Neural cell (in vitro differentiated cells): ENCODE measurements around the gene FKBP4. TPM values are rescaled to one million over a fixed set of nuclear protein-coding genes. Genes with fewer than 3 reads are reported as not detected.

Experiments
- H2AFZ ChIP-seq: fragments of 200-600, 300-800 bp; sonication (generic), shearing (Covaris generic); 2 replicates; pipeline ENCODE4 v1.6.0; 2014; ENCODE audit warnings: low read depth, mild to moderate bottlenecking, antibody characterized with exemption, low read length, moderate library complexity
- H3F3A ChIP-seq: fragments of 200-600 bp; shearing (Covaris generic); 2 replicates; pipeline ENCODE4 v1.6.1; 2016; ENCODE audit warnings: mild to moderate bottlenecking, moderate library complexity, mixed read lengths, antibody characterized with exemption, low read length; ENCODE audit not compliant: insufficient read depth, poor library complexity, severe bottlenecking
- H3K27ac ChIP-seq: fragments of 200-600, 300-800 bp; sonication (generic), shearing (Covaris generic); 2 replicates; pipeline ENCODE4 v1.5.1; 2014; ENCODE audit warnings: mild to moderate bottlenecking, low read length, moderate library complexity
- H3K27me3 ChIP-seq: fragments of 300-800, 200-600 bp; sonication (generic), shearing (Covaris generic); 2 replicates; pipeline ENCODE4 v1.6.0; 2014; ENCODE audit warnings: mild to moderate bottlenecking, low read depth, low read length, moderate library complexity; ENCODE audit not compliant: insufficient read depth
- H3K36me3 ChIP-seq: fragments of 300-800, 200-600 bp; sonication (generic), shearing (Covaris generic); 2 replicates; pipeline ENCODE4 v1.5.1; 2014; ENCODE audit warnings: mild to moderate bottlenecking, antibody characterized with exemption, low read length, moderate library complexity; ENCODE audit not compliant: insufficient read depth
- H3K4me2 ChIP-seq: fragments of 300-800, 200-600 bp; sonication (generic), shearing (Covaris generic); 2 replicates; pipeline ENCODE4 v1.6.0; 2014; ENCODE audit warnings: mild to moderate bottlenecking, low read length
- H3K4me3 ChIP-seq: fragments of 300-800, 200-600 bp; sonication (generic), shearing (Covaris generic); 2 replicates; pipeline ENCODE4 v1.5.1; 2014; ENCODE audit warnings: mild to moderate bottlenecking, low read length, moderate library complexity
- H3K79me2 ChIP-seq: fragments of 200-600 bp; shearing (Covaris generic); replicated peaks from 2 replicates; pipeline ENCODE4 v1.6.0; 2014; ENCODE audit warnings: mild to moderate bottlenecking, low read length, moderate library complexity; ENCODE audit not compliant: insufficient read depth
- H3K9ac ChIP-seq: fragments of 300-800, 200-600 bp; sonication (generic), shearing (Covaris generic); 2 replicates; pipeline ENCODE4 v1.6.1; 2016; ENCODE audit warnings: mild to moderate bottlenecking, low read length, mixed read lengths
- H3K9me2 ChIP-seq: fragments of 200-600 bp; shearing (Covaris generic); 2 replicates; pipeline ENCODE4 v1.6.1; 2016; ENCODE audit warnings: mild to moderate bottlenecking, low read length, mixed read lengths; ENCODE audit not compliant: insufficient read depth
- H3K9me3 ChIP-seq: fragments of 200-600, 300-800 bp; sonication (generic), shearing (Covaris generic); 2 replicates; pipeline ENCODE4 v1.6.1; 2016; ENCODE audit warnings: mild to moderate bottlenecking, mixed run types, low read length, moderate library complexity, mixed read lengths
- H4K20me1 ChIP-seq: fragments of 200-600 bp; shearing (Covaris generic); 2 replicates; pipeline ENCODE4 v1.6.1; 2016; ENCODE audit warnings: mild to moderate bottlenecking, mixed run types; ENCODE audit not compliant: insufficient read depth
- CTCF ChIP-seq: fragments of 450-650 bp; IDR thresholded peaks from 2 replicates; pipeline ENCODE4 v1.5.1; 2014; ENCODE audit warnings: antibody characterized with exemption, mild to moderate bottlenecking, moderate library complexity; ENCODE audit not compliant: poor library complexity, severe bottlenecking
- EP300 ChIP-seq: fragments of 450-650 bp; conservative IDR thresholded peaks from 2 replicates; pipeline ENCODE4 v1.6.1; 2014; ENCODE audit warnings: antibody characterized with exemption, mild to moderate bottlenecking, moderate library complexity; ENCODE audit not compliant: poor library complexity, severe bottlenecking
- EZH2 ChIP-seq: fragments of 200-600, 300-800 bp; shearing (Covaris generic), sonication (generic); IDR thresholded peaks from 2 replicates; pipeline ENCODE4 v1.6.1; 2014; ENCODE audit warnings: antibody characterized with exemption, low read length, borderline replicate concordance, mild to moderate bottlenecking; ENCODE audit not compliant: insufficient read depth, poor library complexity, severe bottlenecking
- MXI1 ChIP-seq: fragments of 450-650 bp; conservative IDR thresholded peaks from 2 replicates; pipeline ENCODE4 v1.6.1; 2014; ENCODE audit warnings: antibody characterized with exemption, mild to moderate bottlenecking; ENCODE audit not compliant: poor library complexity, severe bottlenecking
- POLR2AphosphoS5 ChIP-seq: IDR thresholded peaks from 2 replicates; pipeline ENCODE4 v1.6.1; 2012
- RAD21 ChIP-seq: fragments of 450-650 bp; conservative IDR thresholded peaks from 2 replicates; pipeline ENCODE4 v1.6.1; 2014; ENCODE audit warnings: antibody characterized with exemption, mild to moderate bottlenecking, moderate library complexity
- SMC3 ChIP-seq: fragments of 450-650 bp; conservative IDR thresholded peaks from 2 replicates; pipeline ENCODE4 v1.6.1; 2014; ENCODE audit warnings: antibody characterized with exemption, mild to moderate bottlenecking, moderate library complexity; ENCODE audit not compliant: poor library complexity
- TAF1 ChIP-seq: IDR thresholded peaks from 2 replicates; pipeline ENCODE4 v1.6.1; 2012; ENCODE audit warnings: low read depth
- polyA plus RNA-seq: library from polyadenylated mRNA; depleted of rRNA; stranded (reverse); fragments of >200 nt; gene quantifications from 2 replicates; pipeline ENCODE4 v1.2.3, GENCODE V29; 2014
- TF ChIP-seq, protein P1 (sequence below): IDR thresholded peaks from 2 replicates; pipeline ENCODE4 v1.6.1; 2012; ENCODE audit warnings: borderline replicate concordance

Gene FKBP4
- polyA plus RNA-seq, 1 donor from 2014 or later, result 102 TPM

DNA sequence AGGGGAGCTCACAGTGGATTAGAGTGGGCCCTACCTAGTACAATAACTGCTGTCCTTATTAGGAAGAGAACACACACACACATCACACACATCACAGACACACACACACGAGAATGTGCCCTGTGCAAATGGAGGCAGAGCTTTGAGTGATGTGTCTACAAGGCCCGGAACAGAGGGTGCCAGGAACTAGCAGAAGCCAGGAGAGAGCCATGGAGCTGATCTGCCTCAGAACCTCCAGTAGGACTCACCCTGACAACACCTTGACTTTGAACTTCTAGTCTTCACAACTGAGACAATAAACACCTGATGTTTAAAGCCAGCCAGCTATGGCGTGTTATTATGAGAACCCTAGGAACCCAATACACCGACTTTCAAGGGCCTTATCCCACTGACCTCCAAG is 29.7 kb upstream of the FKBP4 start:
- Histone ChIP-seq H3K9me3 (no peaks in the 10 kb centered on the region), H3K36me3 (no peaks in the 10 kb centered on the region), H3K9ac (no peak overlapping the region), H3K79me2 (no peaks in the 10 kb centered on the region), H2AFZ (no peak overlapping the region), H3F3A (no peaks in the 10 kb centered on the region), H3K9me2 (no peaks in the 10 kb centered on the region), H3K27me3 (no peaks in the 10 kb centered on the region), H3K27ac (no peak overlapping the region), H3K4me3 (no peak overlapping the region), H3K4me2 (no peak overlapping the region), H4K20me1 (no peaks in the 10 kb centered on the region)
- TF ChIP-seq EZH2, result no peak

- Histone ChIP-seq H3K9ac (no peak overlapping the region), H3F3A (no peaks in the 10 kb centered on the region), H2AFZ (no peak overlapping the region), H3K9me2 (no peaks in the 10 kb centered on the region), H3K4me2 (no peak overlapping the region), H3K27me3 (no peaks in the 10 kb centered on the region), H3K4me3 (no peak overlapping the region), H3K9me3 (no peaks in the 10 kb centered on the region), H3K79me2 (no peaks in the 10 kb centered on the region), H3K27ac (no peak overlapping the region), H4K20me1 (no peaks in the 10 kb centered on the region), H3K36me3 (no peaks in the 10 kb centered on the region)
- TF ChIP-seq, protein P1, sequence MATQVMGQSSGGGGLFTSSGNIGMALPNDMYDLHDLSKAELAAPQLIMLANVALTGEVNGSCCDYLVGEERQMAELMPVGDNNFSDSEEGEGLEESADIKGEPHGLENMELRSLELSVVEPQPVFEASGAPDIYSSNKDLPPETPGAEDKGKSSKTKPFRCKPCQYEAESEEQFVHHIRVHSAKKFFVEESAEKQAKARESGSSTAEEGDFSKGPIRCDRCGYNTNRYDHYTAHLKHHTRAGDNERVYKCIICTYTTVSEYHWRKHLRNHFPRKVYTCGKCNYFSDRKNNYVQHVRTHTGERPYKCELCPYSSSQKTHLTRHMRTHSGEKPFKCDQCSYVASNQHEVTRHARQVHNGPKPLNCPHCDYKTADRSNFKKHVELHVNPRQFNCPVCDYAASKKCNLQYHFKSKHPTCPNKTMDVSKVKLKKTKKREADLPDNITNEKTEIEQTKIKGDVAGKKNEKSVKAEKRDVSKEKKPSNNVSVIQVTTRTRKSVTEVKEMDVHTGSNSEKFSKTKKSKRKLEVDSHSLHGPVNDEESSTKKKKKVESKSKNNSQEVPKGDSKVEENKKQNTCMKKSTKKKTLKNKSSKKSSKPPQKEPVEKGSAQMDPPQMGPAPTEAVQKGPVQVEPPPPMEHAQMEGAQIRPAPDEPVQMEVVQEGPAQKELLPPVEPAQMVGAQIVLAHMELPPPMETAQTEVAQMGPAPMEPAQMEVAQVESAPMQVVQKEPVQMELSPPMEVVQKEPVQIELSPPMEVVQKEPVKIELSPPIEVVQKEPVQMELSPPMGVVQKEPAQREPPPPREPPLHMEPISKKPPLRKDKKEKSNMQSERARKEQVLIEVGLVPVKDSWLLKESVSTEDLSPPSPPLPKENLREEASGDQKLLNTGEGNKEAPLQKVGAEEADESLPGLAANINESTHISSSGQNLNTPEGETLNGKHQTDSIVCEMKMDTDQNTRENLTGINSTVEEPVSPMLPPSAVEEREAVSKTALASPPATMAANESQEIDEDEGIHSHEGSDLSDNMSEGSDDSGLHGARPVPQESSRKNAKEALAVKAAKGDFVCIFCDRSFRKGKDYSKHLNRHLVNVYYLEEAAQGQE, result no peak
- no peak for TF ChIP-seq MXI1
Measured at GRCh38 chr12:2765608-2766007, 29.2 kb upstream of the FKBP4 start.

DNA sequence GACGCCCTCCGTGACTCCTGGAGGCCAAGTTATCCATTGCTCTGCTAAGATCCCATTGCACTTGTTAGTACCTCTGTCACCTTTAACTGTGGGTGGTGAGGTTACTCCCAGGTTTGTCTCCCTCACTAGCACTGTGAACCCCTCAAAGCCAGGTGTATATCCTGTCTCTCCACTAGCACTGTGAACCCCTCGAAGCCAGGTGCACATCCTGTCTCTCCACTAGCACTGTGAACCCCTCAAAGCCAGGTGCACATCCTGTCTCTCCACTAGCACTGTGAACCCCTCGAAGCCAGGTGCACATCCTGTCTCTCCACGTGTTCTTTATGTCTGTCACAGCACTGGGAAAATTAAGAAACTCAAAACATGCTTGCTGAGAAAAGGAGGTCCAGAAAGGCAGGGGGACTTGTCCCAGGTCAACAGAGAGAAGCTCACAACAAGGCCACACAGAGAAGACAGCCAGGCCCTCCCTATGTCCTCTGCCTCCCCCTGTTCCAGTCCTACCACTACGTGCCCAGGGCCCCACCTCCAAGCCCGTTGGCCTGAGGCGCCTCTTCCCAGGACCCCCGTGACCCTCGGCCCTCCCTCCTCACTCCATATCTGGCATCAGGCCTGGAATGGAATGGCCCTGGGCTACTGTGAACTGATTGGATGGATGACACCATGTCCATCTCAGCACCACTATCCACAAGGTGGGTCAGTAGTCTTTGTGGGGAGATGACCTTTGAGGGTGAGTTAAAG is 26.4 kb upstream of the FKBP4 start:
- TF ChIP-seq MXI1, result no peak
- no peak for TF ChIP-seq SMC3
- TF ChIP-seq EP300, result no peak
- no peak for TF ChIP-seq CTCF
- TF ChIP-seq, protein P1, result no peak
- TF ChIP-seq TAF1, result no peak
- TF ChIP-seq RAD21, result no peak
- no peak for TF ChIP-seq POLR2AphosphoS5
- TF ChIP-seq EZH2, result no peak
- no peaks in the 10 kb centered on the region for H3K36me3 ChIP-seq
- no peak overlapping the region for H3K9ac ChIP-seq
- no peaks in the 10 kb centered on the region for H3F3A ChIP-seq
- H3K9me3 ChIP-seq, result no peaks in the 10 kb centered on the region
- no peaks in the 10 kb centered on the region for H3K9me2 ChIP-seq
- H2AFZ ChIP-seq, result no peak overlapping the region
- H3K4me2 ChIP-seq, result no peak overlapping the region
- H3K4me3 ChIP-seq, result no peak overlapping the region
- H3K27ac ChIP-seq, result no peak overlapping the region
- no peaks in the 10 kb centered on the region for H3K27me3 ChIP-seq
- no peaks in the 10 kb centered on the region for H4K20me1 ChIP-seq
- no peaks in the 10 kb centered on the region for H3K79me2 ChIP-seq
